Cerebellar cortex (tissue), 1 donor: Measurements from ENCODE around the gene PTOV1.
A peak's percentile ranks its signal among the peaks of the same experiment; 100 is the strongest.

ENCODE experiments used
- DNase-seq: peaks from one replicate; pipeline ENCODE4 v3.0.0-alpha.2; 2015; ENCODE audit warnings: low spot score

The PTOV1 gene

GRCh38 chr19:49889687-49890348 is 38.9 kb downstream of the PTOV1 start:
- DNase-seq = peak; percentile 60

DNA sequence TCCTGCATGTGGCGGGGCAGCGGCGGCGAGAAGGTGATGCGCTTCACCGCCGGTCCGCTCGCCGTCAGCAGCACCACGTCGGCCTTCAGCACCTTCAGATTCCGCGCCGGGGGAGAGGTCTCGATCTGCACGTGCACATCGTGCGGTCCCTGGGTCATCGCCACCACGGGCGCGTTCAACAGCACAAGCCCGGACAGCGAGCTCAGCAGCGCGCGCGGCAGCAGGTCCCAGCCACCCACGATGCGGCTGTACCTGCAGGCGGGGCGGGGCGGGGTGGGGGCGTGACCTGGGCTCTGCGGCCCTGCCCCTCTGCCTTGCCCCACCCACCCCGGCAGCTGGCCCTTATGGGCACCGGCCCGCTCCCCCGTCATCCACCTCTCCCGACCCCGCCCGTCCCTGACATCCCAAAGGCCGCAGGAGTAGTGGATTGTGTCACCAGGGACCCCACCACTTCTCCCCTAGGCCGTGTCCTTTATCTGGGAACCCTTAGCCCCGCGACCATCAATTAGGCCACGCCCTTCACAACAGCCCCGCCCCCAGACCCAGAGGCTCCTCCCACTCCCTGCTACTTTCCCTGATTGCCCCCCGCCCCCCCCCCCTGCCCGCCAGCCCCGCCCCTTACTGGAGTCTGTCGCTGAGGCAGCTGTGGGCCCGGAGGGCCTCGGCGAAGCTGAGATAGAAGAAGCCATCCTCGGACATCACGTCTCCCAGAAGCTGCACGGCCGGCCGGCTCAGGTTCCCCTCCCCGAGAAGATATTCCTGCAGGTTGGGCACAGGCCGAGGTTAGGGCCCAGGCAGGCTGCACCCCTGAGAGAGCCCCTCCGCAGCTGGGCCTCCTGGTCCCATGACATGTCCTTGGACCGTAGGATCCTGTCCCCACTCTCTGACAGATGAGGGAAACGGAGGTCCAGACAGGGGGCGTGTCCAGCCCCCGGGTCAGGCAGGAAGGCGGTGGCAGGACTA is 39.7 kb downstream of the PTOV1 start:
- DNase-seq = no peak

DNA sequence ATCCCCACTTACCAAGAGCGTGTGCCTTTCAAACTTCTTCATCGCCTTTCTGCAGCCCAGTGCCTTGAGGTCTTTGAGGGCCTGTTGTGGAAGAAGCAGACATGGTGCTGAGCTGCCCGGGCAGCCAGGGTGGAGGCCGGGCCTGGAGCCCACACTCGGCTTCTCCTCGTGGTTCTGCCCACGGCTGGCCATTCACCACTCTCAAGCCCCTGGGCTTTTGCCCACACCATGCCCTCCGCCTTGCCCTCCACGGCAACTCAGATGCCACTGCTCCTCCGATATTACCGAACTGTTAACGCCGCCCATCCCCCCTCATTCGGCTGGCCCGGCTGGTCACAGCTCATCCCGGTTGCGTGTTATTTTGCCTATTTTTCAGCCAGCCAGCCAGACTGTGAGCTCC is 40.4 kb downstream of the PTOV1 start:
- no peak for DNase-seq

DNA sequence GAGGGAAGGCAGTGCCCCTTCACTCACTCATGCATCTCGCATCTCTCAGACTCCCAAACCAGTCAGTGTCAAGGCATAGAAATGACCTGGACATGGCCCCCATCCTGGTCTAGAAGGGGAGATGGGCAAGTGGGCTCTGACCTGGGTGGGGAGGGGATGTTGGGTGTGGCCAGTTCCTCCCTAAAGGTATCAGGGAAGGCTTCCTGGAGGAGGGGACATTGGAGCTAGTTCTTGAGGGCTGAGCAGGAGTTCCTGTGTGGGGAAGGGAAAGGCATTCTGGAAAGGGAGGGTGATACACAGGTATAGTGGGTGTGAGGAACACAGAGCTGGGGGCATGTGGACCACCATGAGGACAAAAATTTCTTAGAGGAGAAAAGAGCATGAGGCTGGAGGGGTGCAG is 41.8 kb downstream of the PTOV1 start:
- DNase-seq = no peak

GRCh38 chr19:49894011-49894664 is 43.2 kb downstream of the PTOV1 start:
- no peak for DNase-seq

GRCh38 chr19:49894879-49895565 is 44.1 kb downstream of the PTOV1 start:
- DNase-seq = no peak

DNA sequence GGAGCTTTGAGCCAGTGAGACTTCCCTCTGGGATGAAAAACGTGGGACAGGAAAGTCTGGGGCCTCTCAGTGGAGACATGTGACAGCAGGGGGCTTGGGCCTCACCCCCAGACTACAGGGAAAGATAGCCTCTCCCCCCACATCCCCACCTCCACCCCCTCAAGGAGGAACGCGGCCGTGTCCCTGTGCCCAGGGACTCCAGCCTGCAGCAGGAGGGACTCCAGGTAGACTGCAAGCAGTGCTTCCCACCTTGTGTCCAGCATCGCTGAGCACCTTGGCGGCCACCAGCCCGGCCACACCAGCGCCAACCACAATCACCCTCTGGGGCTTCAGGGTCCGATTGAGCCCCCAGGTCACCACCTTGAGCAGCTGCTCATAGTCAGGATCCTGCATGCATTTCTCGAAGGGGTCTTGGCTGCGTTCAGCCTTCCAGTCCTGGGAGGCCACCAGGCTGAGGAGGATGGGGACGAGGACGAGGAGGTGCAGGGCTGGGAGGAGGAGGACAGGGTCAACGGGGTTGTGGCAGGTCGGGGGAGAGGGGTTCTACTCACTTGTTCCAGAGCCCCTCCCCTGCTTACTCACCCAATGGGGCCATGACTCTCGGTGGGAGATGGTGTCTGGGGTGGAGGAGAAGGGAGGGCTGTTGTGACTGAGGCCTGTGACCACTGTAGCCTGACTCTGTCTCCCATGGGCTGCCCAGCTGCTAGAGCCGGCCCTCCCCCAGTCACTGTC is 44.8 kb downstream of the PTOV1 start:
- DNase-seq = no peak

GRCh38 chr19:49896863-49897621 is 46.1 kb downstream of the PTOV1 start, which contains the start of gene IL4I1:
Gene IL4I1 (minus strand): TSS chr19:49896887. CDS start chr19:49896160, 727 bp downstream.
- DNase-seq = no peak

DNA sequence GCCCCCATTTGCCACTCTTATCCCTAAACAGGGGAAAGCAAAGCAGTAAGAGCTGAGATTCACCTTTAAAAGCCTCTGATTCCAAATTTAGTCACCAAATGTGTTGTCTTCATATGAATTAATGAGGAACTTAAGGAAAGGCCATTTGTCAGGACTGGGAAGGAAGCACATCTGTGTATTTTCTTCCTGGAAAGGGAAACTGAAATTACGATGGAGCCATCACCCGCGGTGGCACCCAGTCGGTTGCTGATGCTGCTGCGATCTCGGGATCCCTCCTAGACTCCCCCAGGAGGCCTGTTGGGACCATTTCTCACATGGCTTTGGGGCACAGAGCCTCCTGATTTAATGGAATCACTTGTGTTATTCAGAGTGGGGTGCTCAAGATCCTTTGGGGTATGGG is 53.2 kb downstream of the PTOV1 start:
- DNase-seq = no peak

- no peak for DNase-seq
These were observed 56.1 kb downstream of the PTOV1 start for GRCh38 chr19:49906879-49907564.

DNA sequence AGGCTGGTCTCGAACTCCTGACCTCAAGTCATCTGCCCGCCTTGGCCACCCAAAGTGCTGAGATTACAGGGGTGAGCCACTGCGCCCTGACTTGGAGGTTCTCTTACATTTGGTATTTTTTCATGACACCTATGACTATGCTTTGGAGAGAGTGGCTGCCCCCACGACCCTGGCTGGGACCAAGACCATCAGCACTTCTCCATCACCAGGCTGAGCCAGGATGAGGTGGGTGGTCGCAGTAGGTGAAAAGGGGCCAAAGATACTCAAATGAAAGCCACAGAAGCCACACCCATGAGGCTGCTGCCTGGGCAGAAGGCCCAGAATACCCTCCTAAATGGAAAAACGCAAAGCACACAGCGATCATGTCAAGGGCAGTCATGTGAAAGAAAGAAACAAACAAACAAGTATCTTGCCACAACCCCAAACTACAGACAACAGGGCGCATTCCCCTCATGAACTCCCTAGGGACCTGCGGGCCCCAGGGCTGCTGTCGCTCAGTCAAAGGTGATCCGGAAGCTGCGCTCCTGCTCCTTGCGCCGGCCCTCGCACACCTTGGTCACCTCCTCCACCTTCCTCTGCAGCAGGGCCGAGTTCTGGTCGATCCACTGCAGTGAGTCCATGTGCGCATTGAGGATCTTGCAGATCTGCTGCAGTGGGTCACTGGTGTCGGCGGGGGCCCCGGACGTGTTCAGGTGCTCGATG is 56.9 kb downstream of the PTOV1 start:
- no peak for DNase-seq

DNA sequence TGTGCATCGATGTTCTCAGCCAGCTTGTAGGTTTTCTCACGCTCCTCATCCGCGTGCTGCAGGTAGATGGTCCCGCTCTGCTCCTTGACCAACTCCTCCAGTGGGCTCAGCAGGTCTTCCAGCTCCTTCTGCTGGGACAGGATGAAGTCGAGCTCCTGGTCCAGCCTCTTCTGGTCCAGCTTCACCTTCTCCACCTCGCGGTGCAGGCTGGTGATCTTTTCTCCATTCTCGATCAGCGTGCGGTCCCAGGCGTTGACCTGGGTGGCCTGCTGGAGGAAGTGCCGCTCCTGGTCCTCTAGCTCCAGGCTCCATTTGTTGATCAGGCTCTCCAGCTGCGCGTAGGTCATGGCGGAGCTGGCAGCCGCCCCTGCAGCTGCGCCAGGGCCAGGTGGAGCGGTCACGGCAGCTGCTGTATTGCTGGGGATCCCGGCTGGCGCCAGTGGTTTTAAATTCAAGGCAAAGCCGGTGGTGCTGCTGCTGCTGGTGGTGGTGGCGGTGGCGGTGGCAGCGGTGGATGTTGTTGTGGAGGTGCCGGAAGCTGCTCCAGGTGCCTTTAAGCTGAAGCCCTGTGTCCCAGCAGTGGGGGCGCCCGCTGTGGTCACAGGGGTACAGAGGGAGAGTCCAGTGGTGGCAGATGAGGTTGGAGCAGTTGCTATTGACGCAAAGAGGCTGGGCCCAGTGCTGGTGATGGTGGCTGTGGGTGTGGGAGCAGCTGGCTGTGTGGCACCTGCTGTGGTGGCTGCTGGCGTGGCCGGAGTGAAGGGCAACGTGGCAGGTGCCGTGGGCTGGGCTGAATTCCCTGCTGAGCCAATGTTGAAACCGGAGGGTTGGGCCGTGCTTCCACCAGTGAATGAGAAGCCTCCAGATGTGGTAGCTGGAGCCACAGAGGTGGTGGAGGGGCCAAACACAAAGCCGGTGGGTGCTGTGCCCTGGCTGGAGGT is 57.8 kb downstream of the PTOV1 start:
- DNase-seq = no peak

- no peak for DNase-seq
These were observed 59.2 kb downstream of the PTOV1 start for GRCh38 chr19:49910179-49910578.
